DMS153 treated with DMSO at 0.1 percent for 48 hours (cell line): ENCODE data around the gene TFEC.
"Not testable (repeated sequence)": the region's sequence is repeated elsewhere in the genome, so short reads cannot be mapped to it uniquely, and the experiment has no call there.

Experiments
- DNase-seq: peaks from one replicate; lab custom pipeline; 2025; ENCODE audit not compliant: unreplicated experiment; lab: John Stamatoyannopoulos, UW

Gene TFEC

GRCh38 chr7:115932880-115933279 is 97.7 kb downstream of the TFEC start:
- no peak for DNase-seq

GRCh38 chr7:115930184-115930583 is 100.4 kb downstream of the TFEC start:
- DNase-seq, result not testable (repeated sequence)

- DNase-seq, result not testable (repeated sequence)
These were observed 100.8 kb downstream of the TFEC start for GRCh38 chr7:115929736-115930135.

DNA sequence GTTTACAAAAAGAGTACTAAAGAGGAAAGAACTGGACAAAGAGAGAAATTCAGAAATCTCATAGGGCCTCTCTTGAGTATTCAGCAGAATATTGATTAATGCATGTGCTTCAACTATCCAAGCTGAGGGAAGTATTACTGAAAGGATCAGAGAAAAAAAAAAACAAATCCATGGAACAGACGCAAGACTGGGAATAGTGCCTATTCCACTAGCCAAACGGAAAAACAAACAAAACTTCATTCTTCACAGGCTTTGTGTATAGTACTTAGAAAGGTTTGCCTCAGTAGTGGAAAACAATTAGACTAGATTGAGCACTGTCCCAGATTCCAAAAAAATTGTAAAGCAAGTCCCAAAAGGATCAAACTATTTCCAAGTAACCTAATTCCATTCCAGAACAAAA is 106.2 kb downstream of the TFEC start:
- DNase-seq, result no peak

DNA sequence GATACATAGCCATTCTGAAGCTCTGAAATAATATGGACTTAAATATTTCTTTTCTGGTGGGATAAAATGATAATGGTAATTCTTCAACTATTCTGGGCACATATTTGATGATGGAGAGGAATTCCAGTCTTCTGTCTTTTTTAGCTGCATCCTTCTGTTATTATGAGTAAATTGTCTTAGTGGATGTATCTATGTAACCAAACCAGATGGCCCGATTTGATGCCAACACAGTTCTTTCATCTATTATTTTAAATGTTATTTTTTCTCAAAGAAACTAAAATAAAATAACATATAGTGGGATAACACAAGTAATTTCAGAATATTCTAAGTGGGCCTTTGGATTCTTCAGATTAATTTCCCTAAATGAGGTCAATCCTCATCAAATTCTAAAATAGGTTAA is 110.2 kb downstream of the TFEC start:
- DNase-seq, result no peak

GRCh38 chr7:115914951-115915350 is 115.6 kb downstream of the TFEC start:
- DNase-seq, result no peak

- no peak for DNase-seq
These were observed 119.1 kb downstream of the TFEC start for GRCh38 chr7:115911465-115911864.

GRCh38 chr7:115910541-115911164 is 119.9 kb downstream of the TFEC start:
- peak; percentile 78 for DNase-seq

DNA sequence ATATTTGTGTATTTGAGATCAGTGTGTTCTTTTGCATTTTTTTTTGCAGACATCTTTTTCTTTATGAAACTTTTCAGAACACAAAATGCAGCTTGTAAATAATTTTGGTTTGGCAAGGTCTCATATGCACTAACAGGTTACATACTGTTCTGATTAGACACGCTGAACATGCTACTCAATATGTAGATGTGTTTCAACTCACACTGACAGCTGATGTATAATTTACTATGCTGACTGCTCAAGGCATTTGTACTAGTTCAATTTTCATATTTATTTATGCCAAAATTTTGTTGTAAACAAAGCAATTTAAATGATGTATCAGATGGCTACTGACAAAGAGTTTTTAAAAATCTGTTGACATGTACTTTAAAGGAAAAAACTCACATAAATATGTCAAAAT is 123.8 kb downstream of the TFEC start:
- no peak for DNase-seq

GRCh38 chr7:115889669-115889984 is 140.9 kb downstream of the TFEC start:
- DNase-seq, result no peak

DNA sequence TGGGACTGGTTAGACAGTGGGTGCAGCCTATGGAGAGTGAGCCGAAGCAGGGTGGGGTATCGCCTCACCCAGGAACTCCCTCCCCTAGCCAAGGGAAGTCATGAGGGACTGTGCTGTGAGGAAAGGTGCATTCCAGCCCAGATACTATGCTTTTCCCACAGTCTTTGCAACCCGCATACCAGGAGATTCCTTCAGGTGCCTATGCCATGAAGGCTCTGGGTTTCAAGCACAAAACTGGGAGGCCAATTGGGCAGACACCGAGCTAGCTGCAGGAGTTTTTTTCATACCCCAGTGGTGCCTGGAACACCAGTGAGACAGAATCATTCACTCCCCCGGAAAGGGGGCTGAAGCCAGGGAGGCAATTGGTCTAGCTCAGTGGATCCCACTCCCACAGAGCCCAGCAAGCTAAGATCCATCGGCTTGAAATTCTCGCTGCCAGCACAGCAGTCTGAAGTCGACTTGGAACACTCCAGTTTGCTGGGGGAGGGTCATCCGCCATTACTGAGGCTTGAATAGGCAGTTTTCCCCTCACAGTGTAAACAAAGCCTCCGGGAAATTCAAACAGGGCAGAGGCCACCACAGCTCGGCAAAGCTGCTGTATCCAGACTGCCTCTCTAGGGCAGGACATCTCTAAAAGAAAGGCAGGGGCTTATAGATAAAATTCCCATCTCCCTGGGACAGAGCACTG is 141.4 kb downstream of the TFEC start:
- no peak for DNase-seq

DNA sequence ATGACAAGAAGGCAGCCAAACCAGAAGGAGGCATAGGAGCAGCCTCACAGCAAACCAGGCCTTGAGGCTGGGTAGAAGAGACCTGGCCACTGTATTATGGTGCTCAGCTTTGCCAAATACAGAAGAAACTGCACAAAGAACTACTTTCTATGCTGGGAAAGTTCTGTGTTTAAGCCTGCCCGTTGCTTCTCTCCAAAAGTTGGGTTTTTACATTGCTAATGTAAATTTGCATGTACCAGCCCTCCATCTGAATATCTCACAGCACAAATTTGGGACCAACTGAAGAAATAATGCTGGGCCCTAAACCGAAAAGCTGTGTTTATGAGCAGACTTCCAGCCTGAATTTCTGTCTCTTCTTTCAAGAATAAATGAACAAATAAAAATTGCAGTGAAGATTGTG is 145.0 kb downstream of the TFEC start:
- no peak for DNase-seq
